Heart left ventricle (tissue), 16 donors: Measurements from ENCODE around the gene EXPH5. TPM values are rescaled to one million over a fixed set of nuclear protein-coding genes. Genes with fewer than 3 reads are reported as not detected.

Experiments used
- ATAC-seq, 4 donors: fragments of 200-7000 bp; cut with Tn5 transposase; one replicate each; pipeline ENCODE4 v1.9.1; 2020 to 2022; ENCODE audit warnings: moderate library complexity in 4 of 4, mild to moderate bottlenecking in 3 of 4, moderate number of reproducible peaks in 1 of 4
- DNase-seq, 5 donors: peaks; one replicate each; pipeline ENCODE4 v3.0.0-alpha.2; 2020
- H3K27ac ChIP-seq, 12 donors: fragments of 200-600 bp; sonication (generic) in 4 of 12; one replicate each; pipeline versions ENCODE4 v1.5.0 to v1.8.0; 2016 to 2022; ENCODE audit warnings: mild to moderate bottlenecking in 2 of 12
- H3K27me3 ChIP-seq, 9 donors: fragments of 200-600 bp; sonication (generic) in 2 of 9; one replicate each; pipeline versions ENCODE4 v1.5.1 to v1.8.0; 2016 to 2022; ENCODE audit warnings: mild to moderate bottlenecking in 3 of 9
- H3K36me3 ChIP-seq, 9 donors: fragments of 200-600 bp; sonication (generic) in 2 of 9; one replicate each; pipeline versions ENCODE4 v1.5.0 to v1.8.0; 2018 to 2022; ENCODE audit warnings: mild to moderate bottlenecking in 2 of 9
- H3K4me1 ChIP-seq, 12 donors: fragments of 200-600 bp; sonication (generic) in 4 of 12; one replicate each; pipeline versions ENCODE4 v1.5.0 to v1.8.0; 2016 to 2022; ENCODE audit warnings: mild to moderate bottlenecking in 3 of 12
- H3K4me3 ChIP-seq, 12 donors: fragments of 200-600 bp; sonication (generic) in 4 of 12; one replicate each; pipeline versions ENCODE4 v1.5.0 to v1.8.0; 2017 to 2022; ENCODE audit warnings: mild to moderate bottlenecking in 9 of 12, moderate library complexity in 4 of 12
- H3K9me3 ChIP-seq, 12 donors: fragments of 200-600 bp; sonication (generic) in 4 of 12; one replicate each; pipeline versions ENCODE4 v1.5.0 to v1.8.0; 2016 to 2022; ENCODE audit warnings: mild to moderate bottlenecking in 1 of 12
- CTCF ChIP-seq, 12 donors: fragments of 200-600 bp; sonication (generic) in 4 of 12; IDR thresholded peaks; one replicate each; pipeline versions ENCODE4 v1.5.0 to v1.8.0; 2018 to 2022; ENCODE audit warnings: antibody characterized with exemption in 12 of 12, mild to moderate bottlenecking in 5 of 12
- POLR2A ChIP-seq, 2 donors: fragments of 450-650 bp; IDR thresholded peaks; one replicate each; pipeline ENCODE4 v1.6.1; 2017; ENCODE audit warnings: antibody characterized with exemption in 2 of 2, mild to moderate bottlenecking in 2 of 2, moderate library complexity in 2 of 2
- WGBS, 4 donors: extraction: QIAGEN DNeasy Blood & Tissue Kit in 2 of 4; methylation state at CpG; one replicate each; pipeline versions ENCODE4 v1.1.5 to v1.1.7; 2013 to 2018; 5-methylcytosine and 5-hydroxymethylcytosine counted together
- intact Hi-C, 10 donors: fragments of 100-400 bp; cut with DNase I; formaldehyde crosslinking; loops; one replicate each; pipeline versions ENCODE4 v1.11.1 to v1.14.2; 2022
- polyA plus RNA-seq, 2 donors: library from polyadenylated mRNA; stranded (reverse); fragments of 200-250 nt; gene quantifications; one replicate each; pipeline ENCODE4 v1.2.3, GENCODE V29; 2013
- total RNA-seq, 9 donors: library from RNA; depleted of rRNA in 2 of 9; stranded (reverse); fragments of >200 nt in 2 of 9; fragmentation: NEBNext Ultra II Directional in 3 of 9; extraction: Animal tissue kit (Norgen Biotek cat#: 25700) in 3 of 9; gene quantifications; one replicate each; pipeline versions ENCODE4 v1.1.0 to v1.2.4, GENCODE V29; 2016 to 2023
- donor health status: ischemic (EF 13 %, LVEDD 7.1; RV severe dilation, severe dysfunction).
- donor health status: healthy with polysubstance abuse.
- donor health status: DM: no; HTN: yes; CAD: no.
- donor health status: DM: no; HTN: no; CAD: no.
- donor health status: ischemic (EF 25% LVEDD 6.9; RV normal size, moderate dysfunction).
- donor health status: ischemic (EF 25% LVEDD 5.7; RV mildly dilated, moderate dysfunction).
- donor health status: healthy.
- donor health status: DM: yes; HTN: yes; CAD: no.
- donor health status: ischemic (EF 35%, LVEDD 5.7; RV mildly dilated, moderate dysfunction).
- donor health status: nonischemic (EF 11% LVEDD 7.7; RV severe dilation, severe dysfunction).
- donor health status: DM: yes; HTN: yes; CAD: no.
- donor health status: PGD.
- donor health status: ischemic (EF 29% LVEDD 5.4; RV normal size, mild dysfunction).
- donor health status: nonischemic (EF 23%, LVEDD 6.1; RV moderate dilation, normal function).

Gene EXPH5
- total and polyA plus RNA-seq, 11 donors = 0.14 to 4.2 (median 1.1) TPM

- Histone ChIP-seq H3K4me1 (peaks cover 0 to 16% (median 5%) of the 10 kb centered on the region in 12 donors), H3K27me3 (no peaks in the 10 kb centered on the region), H3K9me3 (no peaks in the 10 kb centered on the region), H3K27ac (no peak overlapping the region), H3K4me3 (no peak overlapping the region), H3K36me3 (peaks cover 0 to 19% (median 14%) of the 10 kb centered on the region in 9 donors)
- DNase-seq = no peak
- WGBS, 4 donors = 23 to 48% (median 34%) methylated on average over 6 of the region's 6 CpGs
- ATAC-seq = no peak
- TF ChIP-seq POLR2A (IDR thresholded peaks at IDR 0.05) (no peak), CTCF (IDR thresholded peaks at IDR 0.05) (no peak)
- intact Hi-C loops = loop anchor here in 4 of 10 donors (10.0 kb wide), 3 partner anchors 151 to 269 kb away; partner anchors contain the start of genes ATM (in 1 of the 4), DDX10 (in 1 of the 4) and NPAT (in 1 of the 4)
Observed at GRCh38 chr11:108494182-108494581, 99.4 kb downstream of the EXPH5 start.

GRCh38 chr11:108491936-108492335, 101.6 kb downstream of the EXPH5 start:
- peaks cover 0 to 41% (median 31%) of the 10 kb centered on the region in 9 donors for H3K36me3 ChIP-seq
- DNase-seq (no peak), ATAC-seq (no peak)
- H3K27ac ChIP-seq = no peak overlapping the region
- TF ChIP-seq CTCF (IDR thresholded peaks at IDR 0.05) (no peak), POLR2A (IDR thresholded peaks at IDR 0.05) (no peak)
- no peaks in the 10 kb centered on the region for H3K27me3 ChIP-seq
- 88 to 95% (median 95%) methylated on average over 3 of the region's 3 CpGs for WGBS, 4 donors
- intact Hi-C loops = loop anchor here in 4 of 10 donors (10.0 kb wide), 3 partner anchors 153 to 267 kb away; partner anchors contain the start of genes ATM (in 1 of the 4), DDX10 (in 1 of the 4) and NPAT (in 1 of the 4)
- H3K4me1 ChIP-seq = peaks cover 0 to 11% (median 1%) of the 10 kb centered on the region in 12 donors
- no peaks in the 10 kb centered on the region for H3K9me3 ChIP-seq
- H3K4me3 ChIP-seq = no peak overlapping the region

- no peak for ATAC-seq
- H3K9me3 ChIP-seq = no peaks in the 10 kb centered on the region
- intact Hi-C loops = no loop called here
- H3K36me3 ChIP-seq = peaks cover 0 to 91% (median 71%) of the 10 kb centered on the region in 9 donors
- H3K27ac ChIP-seq = no peak overlapping the region
- no peak overlapping the region for H3K4me3 ChIP-seq
- DNase-seq = no peak
- WGBS, 4 donors = 95 to 99% (median 97%) methylated on average over 3 of the region's 3 CpGs
- H3K4me1 ChIP-seq = no peaks in the 10 kb centered on the region
- TF ChIP-seq CTCF (IDR thresholded peaks at IDR 0.05) = no peak
- no peak for TF ChIP-seq POLR2A (IDR thresholded peaks at IDR 0.05)
- H3K27me3 ChIP-seq = no peaks in the 10 kb centered on the region
Observed at GRCh38 chr11:108486828-108487227, 106.7 kb downstream of the EXPH5 start.

- H3K4me3 ChIP-seq = no peak overlapping the region
- TF ChIP-seq CTCF (IDR thresholded peaks at IDR 0.05) (no peak), POLR2A (IDR thresholded peaks at IDR 0.05) (no peak)
- peaks cover 0 to 96% (median 76%) of the 10 kb centered on the region in 9 donors for H3K36me3 ChIP-seq
- intact Hi-C loops = no loop called here
- no peaks in the 10 kb centered on the region for H3K4me1 ChIP-seq
- H3K9me3 ChIP-seq = no peaks in the 10 kb centered on the region
- WGBS, 4 donors = 99% methylated on average over 3 of the region's 3 CpGs
- ATAC-seq (no peak), DNase-seq (no peak)
- no peak overlapping the region for H3K27ac ChIP-seq
- no peaks in the 10 kb centered on the region for H3K27me3 ChIP-seq
Observed at GRCh38 chr11:108486331-108486730, 107.2 kb downstream of the EXPH5 start.
